OCI-LY7 (cell line): Measurements from ENCODE around the gene BEND7.

Source experiments
- EZH2phosphoT487 ChIP-seq: fragments of 200-600 bp; sonication (generic); IDR thresholded peaks from 2 replicates; pipeline ENCODE4 v1.6.1; 2018; ENCODE audit warnings: low read depth, borderline replicate concordance, mild to moderate bottlenecking, mixed run types, antibody characterized with exemption, low read length, moderate library complexity, mixed read lengths
- TF ChIP-seq, protein P1 (sequence below): fragments of 200-600 bp; sonication (generic); conservative IDR thresholded peaks from 2 replicates; pipeline ENCODE4 v1.5.1; 2014; ENCODE audit warnings: mild to moderate bottlenecking, antibody characterized with exemption, low read length, moderate library complexity, mixed read lengths

GRCh38 chr10:13481690-13482089 is 47.1 kb downstream of the BEND7 start:
- TF ChIP-seq, protein P1, sequence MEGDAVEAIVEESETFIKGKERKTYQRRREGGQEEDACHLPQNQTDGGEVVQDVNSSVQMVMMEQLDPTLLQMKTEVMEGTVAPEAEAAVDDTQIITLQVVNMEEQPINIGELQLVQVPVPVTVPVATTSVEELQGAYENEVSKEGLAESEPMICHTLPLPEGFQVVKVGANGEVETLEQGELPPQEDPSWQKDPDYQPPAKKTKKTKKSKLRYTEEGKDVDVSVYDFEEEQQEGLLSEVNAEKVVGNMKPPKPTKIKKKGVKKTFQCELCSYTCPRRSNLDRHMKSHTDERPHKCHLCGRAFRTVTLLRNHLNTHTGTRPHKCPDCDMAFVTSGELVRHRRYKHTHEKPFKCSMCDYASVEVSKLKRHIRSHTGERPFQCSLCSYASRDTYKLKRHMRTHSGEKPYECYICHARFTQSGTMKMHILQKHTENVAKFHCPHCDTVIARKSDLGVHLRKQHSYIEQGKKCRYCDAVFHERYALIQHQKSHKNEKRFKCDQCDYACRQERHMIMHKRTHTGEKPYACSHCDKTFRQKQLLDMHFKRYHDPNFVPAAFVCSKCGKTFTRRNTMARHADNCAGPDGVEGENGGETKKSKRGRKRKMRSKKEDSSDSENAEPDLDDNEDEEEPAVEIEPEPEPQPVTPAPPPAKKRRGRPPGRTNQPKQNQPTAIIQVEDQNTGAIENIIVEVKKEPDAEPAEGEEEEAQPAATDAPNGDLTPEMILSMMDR, result no peak
- no peak for TF ChIP-seq EZH2phosphoT487
